HG02588 (cell line): Measurements from ENCODE around the gene SLC36A2.
"Not testable (repeated sequence)": the region's sequence is repeated elsewhere in the genome, so short reads cannot be mapped to it uniquely, and the experiment has no call there.

Experiments
- ATAC-seq: cut with Tn5 transposase; IDR thresholded peaks from one replicate; pipeline ENCODE4 v1.9.1; 2021; ENCODE audit warnings: mild to moderate bottlenecking, moderate library complexity; ENCODE audit not compliant: unreplicated experiment

Gene SLC36A2

GRCh38 chr5:151327585-151327984 is 19.8 kb downstream of the SLC36A2 start:
- ATAC-seq, result no peak

- no peak for ATAC-seq
Measured at GRCh38 chr5:151326266-151326665, 21.1 kb downstream of the SLC36A2 start.

- no peak for ATAC-seq
Measured at GRCh38 chr5:151320481-151320880, 26.9 kb downstream of the SLC36A2 start.

GRCh38 chr5:151318850-151319732 is 28.3 kb downstream of the SLC36A2 start:
- peak; percentile 65 for ATAC-seq

GRCh38 chr5:151317871-151318270 is 29.5 kb downstream of the SLC36A2 start:
- ATAC-seq, result no peak

- peak; percentile 80 for ATAC-seq
Measured at GRCh38 chr5:151315998-151316597, 31.3 kb downstream of the SLC36A2 start.

GRCh38 chr5:151313357-151313756 is 34.0 kb downstream of the SLC36A2 start:
- no peak for ATAC-seq

- no peak for ATAC-seq
Measured at GRCh38 chr5:151312756-151313324, 34.5 kb downstream of the SLC36A2 start.

GRCh38 chr5:151310932-151311331 is 36.4 kb downstream of the SLC36A2 start:
- no peak for ATAC-seq

- ATAC-seq, result not testable (repeated sequence)
Measured at GRCh38 chr5:151309821-151310220, 37.5 kb downstream of the SLC36A2 start.

- not testable (repeated sequence) for ATAC-seq
Measured at GRCh38 chr5:151309266-151309665, 38.1 kb downstream of the SLC36A2 start.

- ATAC-seq, result no peak
Measured at GRCh38 chr5:151303666-151304065, 43.7 kb downstream of the SLC36A2 start, which contains the start of gene SLC36A3. Gene SLC36A3 (minus strand): TSS chr5:151303766. CDS start chr5:151303354, 412 bp downstream.

GRCh38 chr5:151298063-151298855 is 49.1 kb downstream of the SLC36A2 start:
- no peak for ATAC-seq

GRCh38 chr5:151296974-151297373 is 50.4 kb downstream of the SLC36A2 start:
- ATAC-seq, result no peak

GRCh38 chr5:151296478-151296830 is 50.9 kb downstream of the SLC36A2 start:
- no peak for ATAC-seq

- no peak for ATAC-seq
Measured at GRCh38 chr5:151295791-151296477, 51.4 kb downstream of the SLC36A2 start.

GRCh38 chr5:151295138-151295537 is 52.2 kb downstream of the SLC36A2 start:
- ATAC-seq, result no peak

GRCh38 chr5:151293624-151294023 is 53.7 kb downstream of the SLC36A2 start:
- ATAC-seq, result no peak

GRCh38 chr5:151288180-151288579 is 59.2 kb downstream of the SLC36A2 start:
- no peak for ATAC-seq

GRCh38 chr5:151286246-151286645 is 61.1 kb downstream of the SLC36A2 start:
- no peak for ATAC-seq
